Activated T-helper 1 cell treated with anti-CD3 and anti-CD28 coated beads, Interleukin-12 subunit alpha, Interleukin-12 subunit beta, Interleukin-2, Interleukin-4 antibody, amounts not matched to agents 30 ng/mL and 10 ng/mL and 1 ng/mL, durations not matched to agents 14 hours and 24 hours and 36 hours (primary cell): ENCODE data around the gene TSSK3. TPM values are rescaled to one million over a fixed set of nuclear protein-coding genes. Genes with fewer than 3 reads are reported as not detected.

Source experiments
- DNase-seq: peaks from one replicate; pipeline ENCODE4 v3.0.0; 2021; ENCODE audit warnings: low spot score
- H3K27ac Mint-ChIP-seq: one replicate; pipeline ENCODE4 v1.8.0; 2021; ENCODE audit warnings: mild to moderate bottlenecking, mixed read lengths
- H3K27me3 Mint-ChIP-seq: one replicate; pipeline ENCODE4 v1.8.0; 2022; ENCODE audit warnings: mild to moderate bottlenecking, moderate library complexity, mixed read lengths; ENCODE audit not compliant: insufficient read depth
- H3K36me3 Mint-ChIP-seq: one replicate; pipeline ENCODE4 v1.8.0; 2021; ENCODE audit warnings: low read depth, mixed read lengths
- H3K4me1 Mint-ChIP-seq: one replicate; pipeline ENCODE4 v1.8.0; 2021; ENCODE audit warnings: low read depth, mixed read lengths
- H3K4me3 Mint-ChIP-seq: one replicate; pipeline ENCODE4 v1.8.0; 2021; ENCODE audit warnings: mild to moderate bottlenecking, moderate library complexity, mixed read lengths
- H3K9me3 Mint-ChIP-seq: one replicate; pipeline ENCODE4 v1.8.0; 2021; ENCODE audit warnings: mixed read lengths
- intact Hi-C: fragments of 100-400 bp; cut with micrococcal nuclease; formaldehyde crosslinking; loops from one replicate; pipeline ENCODE4 v1.15.1; 2024
- total RNA-seq: library from RNA; stranded (reverse); gene quantifications from 2 replicates; pipeline ENCODE4 v1.2.3, GENCODE V29; 2022

Gene TSSK3
- total RNA-seq, 1 donor from 2014 or later, result 1.3 TPM

DNA sequence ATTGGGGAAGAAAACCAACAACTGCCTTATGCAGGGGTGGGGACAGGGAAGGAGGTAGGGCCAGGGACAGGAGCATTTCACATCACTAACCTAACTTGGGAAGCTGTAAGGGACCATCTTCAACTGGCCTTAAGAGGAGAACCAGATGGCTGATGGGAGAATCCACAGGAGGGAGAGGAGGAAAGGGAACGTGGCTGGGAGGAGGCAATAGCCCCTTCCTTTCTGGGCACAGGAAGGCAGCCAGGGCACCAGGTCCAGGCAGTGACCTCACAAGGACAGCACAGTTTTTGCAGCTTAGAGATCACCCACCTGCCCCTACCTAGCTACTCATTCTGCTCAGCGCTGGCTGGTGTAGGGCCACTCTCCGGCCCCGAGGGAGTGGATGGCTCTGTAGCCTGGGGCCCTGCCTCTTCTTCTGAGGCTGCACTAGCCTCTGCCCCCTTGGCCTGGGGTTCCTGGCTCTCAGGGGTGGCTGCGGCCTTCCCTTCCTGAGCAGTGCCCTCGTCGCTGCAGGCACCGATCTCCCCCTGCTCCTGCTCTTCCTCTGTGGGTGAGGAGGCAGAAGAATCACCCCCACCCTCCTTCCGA, 28.0 kb upstream of the TSSK3 start:
- intact Hi-C loops, result loop anchor here (2.0 to 10.0 kb wide), 3 partner anchors 14 to 400 kb away; partner anchors contain the start of gene PTP4A2
- Mint-ChIP-seq H3K9me3 (no peaks in the 10 kb centered on the region), H3K27ac (peak overlapping the region; percentile 67), H3K4me1 (peaks cover 46% of the 10 kb centered on the region), H3K36me3 (peaks cover 28% of the 10 kb centered on the region), H3K27me3 (no peaks in the 10 kb centered on the region), H3K4me3 (peak overlapping the region; percentile 88)
- no peak for DNase-seq

DNA sequence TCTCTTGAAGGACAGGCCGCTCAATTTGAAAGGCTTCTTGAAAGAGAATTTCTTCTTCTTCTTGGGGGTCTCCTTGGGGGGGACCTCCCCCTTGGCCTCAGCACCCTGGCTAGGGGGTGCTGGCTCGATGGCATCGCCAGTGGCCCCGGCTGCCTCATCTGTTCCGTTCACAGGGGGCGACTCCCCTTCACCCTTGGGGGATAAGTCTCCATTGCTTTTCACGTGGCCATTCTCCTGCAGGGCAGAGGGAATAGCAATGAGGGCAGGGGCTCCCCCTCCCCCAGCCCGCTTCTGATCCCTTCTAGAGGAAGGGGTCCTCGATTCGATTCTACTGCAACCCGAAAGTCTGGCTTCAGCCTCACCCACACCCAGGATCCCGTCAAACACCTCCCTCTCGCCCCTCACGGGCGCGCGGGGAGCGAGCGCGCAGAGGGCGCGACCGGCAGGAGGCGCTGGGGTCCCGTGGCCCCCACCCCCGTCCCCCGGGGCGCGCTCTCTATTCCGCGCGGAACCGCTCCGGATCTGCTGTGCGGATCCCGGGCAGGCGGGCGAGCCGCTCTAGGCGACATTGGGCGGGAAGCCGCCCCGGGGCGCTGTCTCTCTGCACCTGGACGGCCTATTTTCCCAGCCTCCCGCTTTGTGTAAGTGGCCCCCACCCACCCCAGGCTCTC, 27.3 kb upstream of the TSSK3 start:
- peaks cover 24% of the 10 kb centered on the region for H3K36me3 Mint-ChIP-seq
- H3K9me3 Mint-ChIP-seq, result no peaks in the 10 kb centered on the region
- no peaks in the 10 kb centered on the region for H3K27me3 Mint-ChIP-seq
- H3K4me1 Mint-ChIP-seq, result peaks cover 52% of the 10 kb centered on the region
- H3K4me3 Mint-ChIP-seq, result peak overlapping the region; percentile 88
- intact Hi-C loops, result loop anchor here (2.0 to 10.0 kb wide), 3 partner anchors 14 to 400 kb away; partner anchors contain the start of gene PTP4A2
- DNase-seq, result peak; percentile 49
- H3K27ac Mint-ChIP-seq, result peak overlapping the region; percentile 67

DNA sequence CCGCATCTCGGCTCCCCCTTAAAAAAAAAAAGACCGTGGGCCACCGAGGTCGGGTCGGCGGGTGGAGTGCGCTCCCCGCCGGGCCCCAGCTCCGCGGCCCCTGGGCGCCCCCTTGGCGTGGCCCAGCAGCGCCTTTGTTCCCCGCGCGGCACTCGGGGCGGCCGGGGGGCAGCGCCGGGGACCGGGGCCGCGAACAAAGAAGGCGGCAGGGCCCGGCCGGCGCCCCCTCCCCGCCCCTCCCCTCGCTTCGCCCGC, 26.9 kb upstream of the TSSK3 start:
- intact Hi-C loops, result loop anchor here (2.0 to 10.0 kb wide), 3 partner anchors 15 to 401 kb away; partner anchors contain the start of gene PTP4A2
- Mint-ChIP-seq H3K27ac (no peak overlapping the region), H3K9me3 (no peaks in the 10 kb centered on the region), H3K36me3 (peaks cover 26% of the 10 kb centered on the region), H3K27me3 (no peaks in the 10 kb centered on the region), H3K4me3 (peak overlapping the region; percentile 88), H3K4me1 (peaks cover 52% of the 10 kb centered on the region)
- no peak for DNase-seq

DNA sequence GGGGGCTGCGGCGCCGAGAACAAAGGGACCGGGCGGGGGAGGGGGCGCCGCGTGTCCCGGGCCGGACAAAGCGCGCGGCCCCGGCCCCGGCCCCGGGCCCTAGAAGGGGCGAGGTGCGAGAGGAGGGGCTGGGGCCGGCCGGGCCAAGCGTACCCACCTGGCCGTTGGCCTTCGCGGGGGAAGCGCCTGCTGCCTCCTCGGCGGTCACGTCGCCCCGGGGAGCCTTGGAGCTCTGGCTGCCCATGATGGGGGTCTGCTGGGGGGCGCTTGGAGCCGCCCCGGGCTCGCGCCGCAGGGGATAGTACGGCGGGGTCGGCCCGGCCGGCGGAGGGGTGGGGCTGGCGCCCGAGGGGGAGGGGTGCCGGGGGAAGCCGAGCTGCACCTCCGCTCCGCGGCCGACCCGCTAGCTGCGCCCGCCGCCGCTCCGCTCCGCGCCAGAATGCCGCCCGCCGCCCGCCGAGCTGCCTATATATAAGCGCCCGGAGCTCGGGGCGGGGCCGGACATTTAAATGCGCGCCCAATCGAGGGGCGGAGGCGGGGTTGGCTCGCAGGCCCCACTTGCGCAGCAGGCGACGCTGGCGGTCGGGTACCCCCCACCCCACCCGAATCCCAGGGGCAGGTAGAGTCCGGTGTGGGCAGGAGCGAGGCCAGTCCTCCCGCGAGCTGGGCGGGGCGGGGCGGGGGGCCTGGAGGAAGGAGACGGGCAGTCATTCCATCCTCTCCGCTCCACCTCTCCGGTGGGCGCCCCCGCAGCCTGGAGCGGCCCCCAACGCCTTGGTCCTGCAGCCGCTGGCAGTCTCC, 26.3 kb upstream of the TSSK3 start, which contains the start of gene MARCKSL1:
Gene MARCKSL1 (minus strand): TSS at position 444 of the 801 bp plus-strand sequence. CDS start 200 bp downstream, at position 244.
- peaks cover 21% of the 10 kb centered on the region for H3K36me3 Mint-ChIP-seq
- DNase-seq, result peak; percentile 80
- H3K9me3 Mint-ChIP-seq, result no peaks in the 10 kb centered on the region
- peak within 1 kb of the TSS; percentile 67 for H3K27ac Mint-ChIP-seq
- peaks cover 52% of the 10 kb centered on the region for H3K4me1 Mint-ChIP-seq
- peak within 1 kb of the TSS; percentile 88 for H3K4me3 Mint-ChIP-seq
- H3K27me3 Mint-ChIP-seq, result no peaks in the 10 kb centered on the region
- intact Hi-C loops, result loop anchor here (2.0 to 10.0 kb wide), 5 partner anchors 15 to 401 kb away; partner anchors contain the start of genes LCK, PTP4A2 and TMEM39B

DNA sequence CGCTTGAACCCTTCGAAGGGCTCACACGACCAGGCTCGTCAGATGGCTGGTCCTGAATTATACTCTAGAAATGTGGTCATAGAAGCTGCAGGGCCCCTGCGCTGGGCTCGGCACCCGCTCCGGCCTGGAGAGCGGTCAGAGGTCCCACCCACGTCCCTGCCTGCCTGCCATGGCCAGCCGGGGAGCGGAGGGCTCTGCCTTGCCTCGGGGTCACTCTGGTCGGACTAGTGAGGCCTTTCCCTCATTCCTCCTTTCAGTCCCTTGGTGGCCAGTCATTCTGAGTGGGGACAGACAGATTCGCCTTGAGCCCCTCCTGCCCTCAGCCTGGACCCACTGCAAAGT, 25.8 kb upstream of the TSSK3 start:
- H3K27ac Mint-ChIP-seq, result no peak overlapping the region
- H3K9me3 Mint-ChIP-seq, result no peaks in the 10 kb centered on the region
- H3K4me3 Mint-ChIP-seq, result peak overlapping the region; percentile 68
- peaks cover 16% of the 10 kb centered on the region for H3K36me3 Mint-ChIP-seq
- DNase-seq, result no peak
- intact Hi-C loops, result loop anchor here (2.0 to 10.0 kb wide), 3 partner anchors 86 to 402 kb away; partner anchors contain the start of genes LCK, PTP4A2 and TMEM39B
- peaks cover 52% of the 10 kb centered on the region for H3K4me1 Mint-ChIP-seq
- no peaks in the 10 kb centered on the region for H3K27me3 Mint-ChIP-seq

DNA sequence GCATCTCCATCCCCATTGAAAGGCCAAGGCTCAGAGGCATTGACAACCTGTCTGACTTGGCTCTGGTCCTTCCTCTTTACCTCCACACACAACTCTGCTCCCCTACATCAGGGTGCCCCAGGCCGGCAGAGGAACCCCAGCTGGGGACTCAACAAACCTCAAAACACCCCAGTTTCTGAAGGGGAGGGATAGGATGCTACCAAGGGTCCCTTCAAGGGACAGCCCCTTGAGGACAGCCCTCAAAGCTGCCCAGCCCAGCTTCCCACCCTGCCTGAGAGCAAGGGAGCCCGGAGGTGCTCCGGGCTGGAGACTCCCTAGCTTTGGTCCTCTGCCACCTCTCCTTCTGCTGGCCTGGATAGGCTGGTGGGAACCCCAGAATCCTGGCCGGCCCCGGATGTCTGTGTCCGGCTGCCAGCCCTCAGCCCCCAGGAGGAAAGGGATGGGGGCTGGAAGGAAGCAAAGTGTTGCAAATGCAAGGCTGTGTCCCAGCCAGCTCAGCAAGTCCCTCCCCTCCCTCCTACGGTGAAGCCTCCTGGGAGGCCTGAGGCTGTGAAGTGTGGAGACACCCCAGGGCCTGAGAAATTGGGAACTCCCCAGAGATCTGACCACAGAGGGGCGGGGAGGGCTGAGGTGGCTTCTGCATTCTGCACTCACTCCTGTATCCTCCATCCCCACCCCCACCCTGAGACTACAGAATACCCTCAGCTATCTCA, 25.2 kb upstream of the TSSK3 start:
- Mint-ChIP-seq H3K27ac (no peak overlapping the region), H3K9me3 (no peaks in the 10 kb centered on the region)
- intact Hi-C loops, result loop anchor here (1.0 to 10.0 kb wide), 7 partner anchors 14 to 402 kb away; partner anchors contain the start of genes BSDC1, HDAC1, LCK and PTP4A2

DNA sequence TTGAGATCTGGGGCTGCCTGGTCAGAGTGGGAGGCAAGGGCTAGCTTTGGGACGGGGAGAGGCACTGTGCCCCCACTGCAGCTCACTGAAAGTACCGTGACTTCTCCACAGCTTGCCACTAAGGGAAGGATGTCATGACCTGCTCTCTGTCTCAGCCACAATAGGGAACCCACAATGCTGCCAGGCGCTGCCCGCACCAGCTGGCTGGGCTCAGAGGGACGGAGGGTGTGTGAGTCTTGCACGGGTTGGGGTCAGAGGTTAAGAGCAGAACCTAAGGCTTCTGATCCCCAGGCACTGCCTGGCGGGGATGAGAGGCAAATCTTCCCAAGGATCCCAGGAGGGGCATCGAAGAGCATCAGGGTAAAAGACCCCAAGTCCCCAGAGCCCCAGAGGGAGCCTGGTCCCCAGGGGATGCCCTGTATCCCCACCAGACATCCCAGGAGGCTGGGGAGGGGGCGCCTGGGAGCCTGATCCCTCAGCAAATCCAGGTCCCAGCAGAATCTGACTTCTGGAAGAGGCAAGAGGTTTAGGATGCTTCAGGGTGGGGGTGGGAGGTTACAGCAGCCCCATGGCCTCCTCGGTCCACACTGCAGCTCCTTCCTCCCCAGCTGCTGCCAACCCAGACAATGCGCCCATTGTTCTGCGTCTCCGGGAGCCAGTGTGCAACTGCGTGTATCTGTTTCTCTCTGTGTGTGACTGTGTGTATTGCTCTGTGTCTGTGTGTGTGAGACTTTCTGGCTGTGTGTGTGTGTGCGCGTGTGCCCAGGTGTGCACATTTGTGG, 24.3 kb upstream of the TSSK3 start:
- Mint-ChIP-seq H3K36me3 (peaks cover 10% of the 10 kb centered on the region), H3K9me3 (no peaks in the 10 kb centered on the region), H3K27me3 (peaks cover 4% of the 10 kb centered on the region), H3K27ac (peak overlapping the region; percentile 6), H3K4me3 (no peak overlapping the region), H3K4me1 (peaks cover 59% of the 10 kb centered on the region)
- intact Hi-C loops, result loop anchor here (1.0 to 10.0 kb wide), 7 partner anchors 13 to 403 kb away; partner anchors contain the start of genes BSDC1, HDAC1, LCK and PTP4A2
- DNase-seq, result no peak

More for the DNA sequence above, 25.2 kb upstream of the TSSK3 start:
- H3K4me3 Mint-ChIP-seq, result peak overlapping the region; percentile 68
- peaks cover 52% of the 10 kb centered on the region for H3K4me1 Mint-ChIP-seq
- H3K36me3 Mint-ChIP-seq, result peaks cover 10% of the 10 kb centered on the region
- DNase-seq, result peak; percentile 72
- H3K27me3 Mint-ChIP-seq, result no peaks in the 10 kb centered on the region

DNA sequence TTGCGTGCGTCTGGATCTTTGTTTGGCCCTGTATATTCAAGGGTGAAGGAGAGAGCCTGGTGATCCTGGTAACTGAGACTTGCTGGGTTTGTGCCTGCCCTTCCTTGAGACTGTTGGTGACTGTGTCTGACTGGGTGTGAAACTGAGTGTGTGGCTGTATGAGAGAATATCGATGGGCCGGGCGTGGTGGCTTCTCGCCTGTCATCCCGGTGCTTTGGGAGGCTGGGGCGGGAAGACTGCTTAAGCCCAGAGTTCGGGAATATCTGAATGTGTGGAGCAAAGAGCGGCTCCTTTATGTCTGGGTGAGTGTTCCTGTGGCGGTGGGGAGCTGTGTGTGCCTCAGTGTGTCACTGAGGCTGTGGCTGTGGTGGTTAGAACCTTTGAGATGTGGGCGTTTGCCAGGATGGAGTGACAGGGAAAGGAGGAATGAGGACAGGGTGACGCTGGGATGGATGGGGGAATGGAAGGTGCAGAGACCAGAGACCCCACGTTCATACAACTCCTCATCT, 23.6 kb upstream of the TSSK3 start:
- no peaks in the 10 kb centered on the region for H3K9me3 Mint-ChIP-seq
- no peak for DNase-seq
- intact Hi-C loops, result loop anchor here (10.0 kb wide), 1 partner anchor 404 kb away; the partner anchor contains the start of gene PTP4A2
- H3K4me3 Mint-ChIP-seq, result no peak overlapping the region
- H3K4me1 Mint-ChIP-seq, result peaks cover 54% of the 10 kb centered on the region
- H3K27ac Mint-ChIP-seq, result no peak overlapping the region
- H3K27me3 Mint-ChIP-seq, result peaks cover 4% of the 10 kb centered on the region
- peaks cover 6% of the 10 kb centered on the region for H3K36me3 Mint-ChIP-seq

DNA sequence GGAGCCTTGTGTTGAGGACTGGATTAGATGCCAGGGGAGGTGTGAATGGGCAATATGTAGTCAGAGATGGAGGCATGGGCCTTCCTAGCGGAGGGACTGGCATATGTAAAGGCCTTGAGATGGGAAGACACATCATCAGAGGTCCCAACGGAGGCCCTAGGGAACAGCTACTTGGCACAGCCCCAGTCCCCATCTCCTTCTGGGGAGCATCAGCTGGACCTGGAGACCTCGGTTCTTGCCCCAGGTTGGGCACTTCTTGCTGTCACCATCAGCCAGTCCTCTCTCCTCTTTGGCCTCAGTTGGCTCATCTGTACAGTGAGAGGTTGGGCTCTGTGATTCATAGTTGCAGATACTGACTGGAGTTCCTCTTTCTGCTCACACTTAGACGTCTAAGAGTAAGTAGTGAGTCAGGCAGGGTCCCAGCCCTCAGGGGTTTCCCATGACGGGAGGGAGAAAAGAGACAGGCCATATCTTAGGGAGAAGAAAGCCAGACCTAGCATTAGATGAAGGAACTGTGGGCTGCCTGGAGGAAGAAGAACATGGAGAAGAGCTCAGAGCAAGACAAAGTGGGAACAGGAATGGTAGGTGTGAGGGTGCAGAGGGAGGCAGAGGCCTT, 22.9 kb upstream of the TSSK3 start:
- no peaks in the 10 kb centered on the region for H3K9me3 Mint-ChIP-seq
- DNase-seq, result no peak
- H3K27me3 Mint-ChIP-seq, result peaks cover 4% of the 10 kb centered on the region
- H3K4me1 Mint-ChIP-seq, result peaks cover 46% of the 10 kb centered on the region
- H3K27ac Mint-ChIP-seq, result no peak overlapping the region
- no peak overlapping the region for H3K4me3 Mint-ChIP-seq
- intact Hi-C loops, result loop anchor here (10.0 kb wide), 1 partner anchor 405 kb away; the partner anchor contains the start of gene PTP4A2
- H3K36me3 Mint-ChIP-seq, result peaks cover 2% of the 10 kb centered on the region

DNA sequence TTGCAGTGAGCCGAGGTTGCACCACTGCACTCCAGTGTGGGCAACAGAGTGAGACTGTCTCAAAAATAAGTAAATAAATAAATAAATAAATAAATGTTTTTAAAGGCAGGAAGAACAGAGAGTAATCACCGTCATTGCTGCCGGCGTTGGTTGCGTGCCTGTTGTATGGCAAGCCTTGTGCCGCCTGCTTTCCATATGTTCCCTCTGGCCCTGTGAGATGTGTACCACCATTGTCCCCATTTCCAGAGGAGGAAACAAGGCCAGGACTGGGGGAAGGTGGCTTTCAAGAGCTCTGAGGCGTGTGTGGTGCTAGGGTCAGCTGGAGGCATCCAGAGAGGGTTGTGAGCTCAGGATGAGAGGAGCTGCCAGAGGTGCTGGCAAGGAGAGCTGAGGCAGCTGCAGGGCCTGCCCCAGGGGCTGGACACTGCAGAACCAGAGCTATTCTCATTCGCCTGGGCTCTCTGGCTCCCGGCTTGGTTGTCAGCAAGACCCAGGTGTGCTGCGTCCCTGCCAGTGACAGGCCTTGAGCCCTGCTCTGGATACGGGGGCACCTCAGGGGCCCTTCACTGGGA, 21.1 kb upstream of the TSSK3 start:
- H3K36me3 Mint-ChIP-seq, result peaks cover 2% of the 10 kb centered on the region
- H3K27me3 Mint-ChIP-seq, result peaks cover 7% of the 10 kb centered on the region
- no peak overlapping the region for H3K4me3 Mint-ChIP-seq
- H3K9me3 Mint-ChIP-seq, result no peaks in the 10 kb centered on the region
- H3K4me1 Mint-ChIP-seq, result peaks cover 40% of the 10 kb centered on the region
- intact Hi-C loops, result no loop called here
- DNase-seq, result no peak
- H3K27ac Mint-ChIP-seq, result no peak overlapping the region

DNA sequence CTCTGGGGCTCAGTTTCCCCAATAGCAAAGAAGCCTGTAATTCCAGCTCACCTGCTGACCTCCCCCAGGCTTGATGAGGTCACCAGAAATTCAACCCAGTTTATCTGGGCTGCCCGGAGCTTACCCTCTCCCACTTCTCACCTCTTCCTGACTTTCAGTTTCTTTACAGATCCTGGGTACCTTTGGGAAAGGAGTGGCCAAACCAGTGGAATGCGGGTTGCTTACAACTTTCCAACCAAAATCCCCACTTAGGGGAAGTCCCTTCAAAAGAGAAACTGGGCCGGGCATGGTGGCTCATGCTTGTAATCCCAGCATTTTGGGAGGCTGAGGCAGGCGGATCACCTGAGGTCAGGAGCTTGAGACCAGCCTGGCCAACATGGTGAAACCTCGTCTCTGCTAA, 20.4 kb upstream of the TSSK3 start:
- peaks cover 12% of the 10 kb centered on the region for H3K27me3 Mint-ChIP-seq
- intact Hi-C loops, result loop anchor here (1.0 kb wide), 1 partner anchor 9 kb away; no protein-coding TSS in a partner anchor
- H3K27ac Mint-ChIP-seq, result no peak overlapping the region
- peaks cover 37% of the 10 kb centered on the region for H3K4me1 Mint-ChIP-seq
- H3K4me3 Mint-ChIP-seq, result no peak overlapping the region
- H3K36me3 Mint-ChIP-seq, result peaks cover 2% of the 10 kb centered on the region
- no peak for DNase-seq
- no peaks in the 10 kb centered on the region for H3K9me3 Mint-ChIP-seq
